H1 (cell line): ENCODE measurements around the gene B3GALT5. TPM values are rescaled to one million over a fixed set of nuclear protein-coding genes. Genes with fewer than 3 reads are reported as not detected.

Experiments used
- E2F6 ChIP-seq: IDR thresholded peaks from 2 replicates; pipeline ENCODE4 v1.6.1; 2012; ENCODE audit warnings: inconsistent platforms
- HDAC2 ChIP-seq, 2 experiments: fragments of 300-600 bp in 1 of 2; sonication (generic) in 1 of 2; IDR thresholded peaks; 2 replicates each; pipeline ENCODE4 v1.6.1; 2011 to 2012; ENCODE audit warnings: low read depth in 2 of 2, low read length in 2 of 2, mild to moderate bottlenecking in 2 of 2, moderate library complexity in 2 of 2, borderline replicate concordance in 1 of 2, inconsistent platforms in 1 of 2
- NRF1 ChIP-seq: IDR thresholded peaks from 2 replicates; pipeline ENCODE4 v1.6.1; 2011; ENCODE audit warnings: mild to moderate bottlenecking, low read depth, low read length, improper control_type of control experiment
- TCF12 ChIP-seq: IDR thresholded peaks from 2 replicates; pipeline ENCODE4 v1.6.1; 2011; ENCODE audit warnings: low read depth, mild to moderate bottlenecking, low read length
- ZNF274 ChIP-seq: IDR thresholded peaks from 2 replicates; pipeline ENCODE4 v1.7.0; 2012; ENCODE audit warnings: low read length, borderline replicate concordance; ENCODE audit errors: extremely low read depth
- polyA plus RNA-seq, 7 experiments: library from polyadenylated mRNA; depleted of rRNA in 3 of 7; stranded (reverse) in 5 of 7; unstranded in 2 of 7; fragments of >200 nt in 5 of 7; fragments of 200-250 nt in 2 of 7; gene quantifications; 1 replicate in 5 of 7; 2 replicates in 1 of 7; 4 replicates in 1 of 7; pipeline versions ENCODE4 v1.2.1 to v1.2.3, GENCODE V29; 2011 to 2013; ENCODE audit warnings: missing spikeins in 2 of 7, mixed read lengths in 2 of 7
- total RNA-seq: library from RNA; stranded (reverse); fragmentation: NEBNext Ultra II Directional; extraction: Animal tissue kit (Norgen Biotek cat#: 25700); gene quantifications from 2 replicates; pipeline ENCODE4 v1.2.1, GENCODE V29; 2021

The B3GALT5 gene
- total and polyA plus RNA-seq, 2 of the 8 experiments (the other 6 are each of a cell fraction or from before 2014, with no cell fraction given) = 11.9 to 25.1 TPM

GRCh38 chr21:39640754-39641153, 28.0 kb downstream of the B3GALT5 start (continued):
- no peak for TF ChIP-seq E2F6
- TF ChIP-seq NRF1 = no peak
- no peak for TF ChIP-seq ZNF274
- no peak for TF ChIP-seq TCF12
- no peak for TF ChIP-seq HDAC2 (IDR thresholded peaks at IDR 0.05; ENCODE audit: borderline replicate concordance in 1 of 2, low read depth in 2 of 2, low read length in 2 of 2)
